Suprapubic skin (tissue), 4 donors: ENCODE data around the gene AGPAT2. TPM values are rescaled to one million over a fixed set of nuclear protein-coding genes. Genes with fewer than 3 reads are reported as not detected.

ENCODE experiments used
- DNase-seq, 2 donors: peaks; one replicate each; pipeline ENCODE4 v3.0.0-alpha.2; 2019; ENCODE audit warnings: low spot score in 2 of 2
- H3K27ac ChIP-seq: fragments of 200-600 bp; sonication (generic); one replicate; pipeline ENCODE4 v1.5.1; 2019
- H3K27me3 ChIP-seq: fragments of 200-600 bp; sonication (generic); one replicate; pipeline ENCODE4 v1.5.1; 2019
- H3K36me3 ChIP-seq: fragments of 200-600 bp; sonication (generic); one replicate; pipeline ENCODE4 v1.5.1; 2019
- H3K4me1 ChIP-seq: fragments of 200-600 bp; sonication (generic); one replicate; pipeline ENCODE4 v1.5.1; 2019
- H3K4me3 ChIP-seq: fragments of 200-600 bp; sonication (generic); one replicate; pipeline ENCODE4 v1.5.1; 2019; ENCODE audit warnings: mild to moderate bottlenecking
- H3K9me3 ChIP-seq: fragments of 200-600 bp; sonication (generic); one replicate; pipeline ENCODE4 v1.5.1; 2019
- CTCF ChIP-seq, 2 donors: fragments of 200-600 bp in 1 of 2; fragments of 450-650 bp in 1 of 2; sonication (generic) in 1 of 2; IDR thresholded peaks; one replicate each; pipeline ENCODE4 v1.5.1; 2016 to 2019; ENCODE audit warnings: antibody characterized with exemption in 2 of 2, mild to moderate bottlenecking in 1 of 2, moderate library complexity in 1 of 2
- EP300 ChIP-seq: sonication (generic); formaldehyde crosslinking; IDR thresholded peaks from one replicate; pipeline ENCODE4 v1.6.1; 2017; ENCODE audit warnings: antibody characterized with exemption
- POLR2A ChIP-seq, 2 donors: fragments of 450-650 bp; IDR thresholded peaks; one replicate each; pipeline ENCODE4 v1.6.1; 2017; ENCODE audit warnings: antibody characterized with exemption in 2 of 2, mild to moderate bottlenecking in 2 of 2, moderate library complexity in 2 of 2
- POLR2AphosphoS5 ChIP-seq, 3 donors: sonication (generic); formaldehyde crosslinking; IDR thresholded peaks; one replicate each; pipeline ENCODE4 v1.6.1; 2017; ENCODE audit warnings: antibody characterized with exemption in 3 of 3
- WGBS: methylation state at CpG from one replicate; pipeline ENCODE4 v1.1.5; 2018; 5-methylcytosine and 5-hydroxymethylcytosine counted together
- total RNA-seq, 4 donors: library from RNA; depleted of rRNA; stranded (reverse); fragments of >200 nt; gene quantifications; one replicate each; pipeline ENCODE4 v1.1.0, GENCODE V29; 2016

AGPAT2 gene
- total RNA-seq, 4 donors from 2014 or later: 43.5 to 73.2 (median 63.5) TPM

DNA sequence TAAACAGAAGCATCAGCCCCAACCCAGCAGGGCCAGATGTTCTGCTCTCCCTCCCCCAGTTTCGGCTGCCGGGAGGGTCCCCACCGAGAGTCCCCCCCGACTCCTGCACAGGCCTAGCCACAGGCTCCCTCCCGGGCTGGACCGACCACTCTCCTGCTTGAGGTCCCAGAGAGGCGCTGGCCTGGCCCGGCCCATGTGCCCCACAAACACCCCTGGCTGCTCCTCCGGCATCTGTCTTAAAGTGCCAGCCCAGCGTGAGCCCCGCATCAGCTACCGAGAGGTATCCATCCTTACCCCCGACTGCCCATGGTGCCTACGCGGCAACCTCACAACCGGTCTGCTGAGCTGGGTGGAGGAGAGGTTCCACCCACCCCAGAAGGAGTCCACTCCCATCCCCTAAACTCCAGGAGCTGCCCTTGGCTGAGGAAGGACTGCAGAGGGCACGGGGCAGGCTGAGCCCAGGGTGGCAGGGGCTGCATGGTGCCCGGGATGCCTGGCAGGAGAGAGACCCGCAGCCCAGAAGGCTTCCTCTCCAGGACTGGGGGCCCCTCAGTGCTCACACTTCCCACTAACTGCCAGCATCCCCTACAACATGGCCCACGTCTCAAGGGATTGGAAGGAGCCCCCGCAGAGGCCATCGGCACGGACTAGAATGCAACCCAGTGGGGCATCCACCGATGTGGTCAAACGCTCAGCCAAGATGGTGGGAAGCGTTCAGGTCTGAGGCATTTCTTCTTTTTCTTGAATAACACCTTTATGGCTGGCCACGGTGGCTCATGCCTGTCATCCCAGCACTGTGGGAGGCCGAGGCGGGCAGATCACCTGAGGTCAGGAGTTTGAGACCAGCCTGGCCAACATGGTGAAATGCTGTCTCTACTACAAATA is 40.2 kb downstream of the AGPAT2 start:
- H3K4me1 ChIP-seq: peaks cover 24% of the 10 kb centered on the region
- WGBS: 76% methylated on average over 21 of the region's 29 CpGs
- DNase-seq: no peak
- H3K27me3 ChIP-seq: peaks cover 12% of the 10 kb centered on the region
- peak overlapping the region; percentile 21 for H3K4me3 ChIP-seq
- no peaks in the 10 kb centered on the region for H3K36me3 ChIP-seq
- TF ChIP-seq POLR2A (IDR thresholded peaks at IDR 0.05) (no peak), EP300 (no peak), CTCF (IDR thresholded peaks at IDR 0.05) (no peak), POLR2AphosphoS5 (IDR thresholded peaks at IDR 0.05) (no peak)
- peak overlapping the region; percentile 32 for H3K27ac ChIP-seq
- H3K9me3 ChIP-seq: no peaks in the 10 kb centered on the region

DNA sequence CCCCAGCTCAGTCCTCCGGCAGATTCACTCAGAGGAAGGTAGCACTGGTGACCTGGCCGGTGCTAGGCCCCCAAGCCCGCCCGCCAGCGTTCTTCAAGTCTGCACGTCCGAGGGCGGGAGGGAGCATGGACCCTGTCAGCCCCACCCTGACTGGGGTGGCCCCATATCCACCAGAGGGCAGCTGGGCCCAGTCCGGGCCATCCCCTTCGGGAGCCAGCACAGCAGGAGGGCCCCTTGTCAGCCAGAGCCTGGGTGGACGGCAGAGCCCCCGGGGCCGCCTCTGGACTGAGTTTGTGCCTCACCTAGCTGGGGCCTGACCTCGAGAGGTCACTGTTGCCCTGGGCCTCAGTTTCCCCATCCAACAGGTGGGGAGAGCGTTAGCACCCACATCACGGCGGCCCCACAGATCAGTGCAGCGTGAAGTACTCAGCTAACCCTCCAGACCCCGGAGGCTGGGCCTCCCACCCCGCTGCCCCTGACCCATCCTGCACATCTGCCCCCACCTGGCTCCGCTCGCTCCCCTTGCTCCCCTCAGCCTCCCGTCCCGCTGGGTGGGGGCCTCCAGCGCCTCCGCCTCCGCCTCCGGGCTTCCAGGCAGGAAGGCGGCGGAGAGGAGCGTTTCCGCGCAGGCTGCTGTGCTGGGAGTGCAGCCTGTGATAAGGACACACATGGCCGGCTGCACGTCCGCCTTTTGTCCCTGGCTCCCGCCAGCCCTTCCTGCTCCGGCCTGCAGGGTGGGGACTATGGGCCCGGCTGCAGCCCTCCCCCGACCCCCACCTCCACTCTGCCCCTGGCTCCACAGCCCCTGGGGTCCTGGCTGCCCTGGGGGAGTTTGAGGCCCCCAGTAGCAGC is 41.1 kb downstream of the AGPAT2 start:
- no peaks in the 10 kb centered on the region for H3K9me3 ChIP-seq
- H3K4me1 ChIP-seq: peaks cover 24% of the 10 kb centered on the region
- TF ChIP-seq CTCF (IDR thresholded peaks at IDR 0.05) (no peak), POLR2AphosphoS5 (IDR thresholded peaks at IDR 0.05) (peak in 2 of 3 donors; percentile 35)
- peak overlapping the region; percentile 21 for H3K4me3 ChIP-seq
- WGBS: 37% methylated on average over 26 of the region's 40 CpGs
- H3K36me3 ChIP-seq: no peaks in the 10 kb centered on the region
- peaks cover 12% of the 10 kb centered on the region for H3K27me3 ChIP-seq
- peak overlapping the region; percentile 32 for H3K27ac ChIP-seq
- no peak for DNase-seq

GRCh38 chr9:136645352-136645902 is 41.8 kb downstream of the AGPAT2 start:
- Histone ChIP-seq H3K27me3 (peaks cover 12% of the 10 kb centered on the region), H3K9me3 (no peaks in the 10 kb centered on the region), H3K4me3 (peak overlapping the region; percentile 21), H3K4me1 (peaks cover 24% of the 10 kb centered on the region), H3K27ac (peak overlapping the region; percentile 70), H3K36me3 (no peaks in the 10 kb centered on the region)
- TF ChIP-seq EP300 (no peak), POLR2A (IDR thresholded peaks at IDR 0.05) (no peak), POLR2AphosphoS5 (IDR thresholded peaks at IDR 0.05) (no peak), CTCF (IDR thresholded peaks at IDR 0.05) (no peak)
- 70% methylated on average over 9 of the region's 18 CpGs for WGBS
- DNase-seq: no peak

DNA sequence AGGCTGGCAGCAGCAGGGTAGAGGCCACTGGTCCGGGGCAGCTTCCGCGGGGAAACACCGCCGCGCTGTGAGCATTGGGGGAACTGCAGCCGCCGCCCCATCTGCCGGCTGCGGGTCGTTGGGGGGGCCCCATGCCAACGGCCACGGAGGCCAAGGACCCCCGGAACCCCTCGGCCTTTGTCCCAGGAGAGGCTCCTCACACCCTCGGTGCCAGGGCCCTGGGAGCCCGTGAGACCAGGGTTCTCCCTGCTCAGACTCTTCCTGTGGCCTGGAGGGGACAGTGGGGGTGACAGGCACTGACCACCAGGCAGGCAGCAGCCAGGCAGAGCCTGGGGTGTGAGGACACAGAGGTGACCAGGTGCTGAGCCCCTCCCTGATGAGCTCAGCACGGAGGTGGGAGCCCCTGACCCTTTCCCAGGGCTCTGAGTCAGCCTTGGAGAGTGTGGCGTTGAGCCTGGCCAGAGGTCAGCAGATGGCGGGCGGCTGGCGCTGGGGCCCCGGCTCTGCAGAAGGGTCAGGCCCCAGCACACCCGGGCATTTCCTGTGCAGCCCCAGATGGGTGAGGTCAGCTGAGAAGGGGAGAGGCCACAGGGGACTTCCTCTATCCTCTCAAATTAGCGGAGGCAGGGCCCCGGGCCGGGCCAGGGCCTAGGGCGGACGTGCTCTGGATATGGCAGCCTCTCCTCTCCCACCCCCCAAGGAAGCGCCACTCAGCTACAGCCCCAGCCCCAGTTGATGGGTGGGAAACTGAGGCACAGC is 42.5 kb downstream of the AGPAT2 start:
- peaks cover 12% of the 10 kb centered on the region for H3K27me3 ChIP-seq
- H3K27ac ChIP-seq: peak overlapping the region; percentile 70
- 80% methylated on average over 6 of the region's 30 CpGs for WGBS

More for the DNA sequence above, 42.5 kb downstream of the AGPAT2 start:
- no peak for TF ChIP-seq EP300
- peak in 1 of 2 donors; percentile 56 for TF ChIP-seq POLR2A (IDR thresholded peaks at IDR 0.05)
- TF ChIP-seq POLR2AphosphoS5 (IDR thresholded peaks at IDR 0.05): peak in 2 of 3 donors; percentile 24 to 59
- TF ChIP-seq CTCF (IDR thresholded peaks at IDR 0.05): peak; percentile 85 to 98
- H3K36me3 ChIP-seq: no peaks in the 10 kb centered on the region
- peak overlapping the region; percentile 42 for H3K4me3 ChIP-seq
- no peak for DNase-seq
- no peaks in the 10 kb centered on the region for H3K9me3 ChIP-seq
- H3K4me1 ChIP-seq: peaks cover 27% of the 10 kb centered on the region
